Small intestine (tissue), 7 donors: ENCODE results near the gene GMDS. TPM values are rescaled to one million over a fixed set of nuclear protein-coding genes. Genes with fewer than 3 reads are reported as not detected.

Experiments used
- DNase-seq, 2 donors: peaks; one replicate each; pipeline versions ENCODE4 v3.0.0 to v3.0.0-alpha.2; 2013
- FAIRE-seq: peaks from 2 replicates; lab custom pipeline; 2012; peaks lifted over from hg19 to GRCh38; lab: Jason Lieb, UNC
- H3K27ac ChIP-seq, 3 donors: one replicate each; pipeline ENCODE4 v1.5.1; 2013; ENCODE audit warnings: low read length in 2 of 3, mild to moderate bottlenecking in 2 of 3, control low read depth in 1 of 3, inconsistent platforms in 1 of 3, low read depth in 1 of 3, moderate library complexity in 1 of 3
- H3K27me3 ChIP-seq, 3 donors: one replicate each; pipeline ENCODE4 v1.6.1; 2013; ENCODE audit warnings: low read length in 3 of 3, inconsistent platforms in 1 of 3; ENCODE audit not compliant: control insufficient read depth in 3 of 3, insufficient read depth in 3 of 3
- H3K36me3 ChIP-seq, 3 donors: one replicate each; pipeline ENCODE4 v1.6.1; 2013; ENCODE audit warnings: low read length in 3 of 3, inconsistent platforms in 1 of 3, low read depth in 1 of 3, mild to moderate bottlenecking in 1 of 3, moderate library complexity in 1 of 3; ENCODE audit not compliant: control insufficient read depth in 3 of 3, insufficient read depth in 2 of 3
- H3K4me1 ChIP-seq, 3 donors: one replicate each; pipeline ENCODE4 v1.6.1; 2013; ENCODE audit warnings: low read length in 2 of 3, inconsistent platforms in 1 of 3, low read depth in 1 of 3, mild to moderate bottlenecking in 1 of 3, moderate library complexity in 1 of 3; ENCODE audit not compliant: control insufficient read depth in 3 of 3, insufficient read depth in 2 of 3
- H3K4me3 ChIP-seq, 3 donors: one replicate each; pipeline ENCODE4 v1.5.1; 2013; ENCODE audit warnings: low read length in 3 of 3, control low read depth in 1 of 3, inconsistent platforms in 1 of 3, low read depth in 1 of 3, mild to moderate bottlenecking in 1 of 3, moderate library complexity in 1 of 3
- H3K9me3 ChIP-seq, 2 donors: one replicate each; pipeline ENCODE4 v1.6.1; 2013; ENCODE audit warnings: low read depth in 1 of 2, low read length in 1 of 2; ENCODE audit not compliant: control insufficient read depth in 2 of 2, insufficient read depth in 1 of 2
- WGBS, 3 donors: extraction: QIAGEN DNeasy Blood & Tissue Kit; methylation state at CpG; one replicate each; pipeline ENCODE4 v1.1.7; 2013; 5-methylcytosine and 5-hydroxymethylcytosine counted together
- polyA plus RNA-seq, 4 donors: library from polyadenylated mRNA; stranded (reverse) in 3 of 4; unstranded in 1 of 4; fragments of 200-250 nt in 3 of 4; fragments of 120-200 nt in 1 of 4; gene quantifications; one replicate each; pipeline versions ENCODE4 v1.2.1 to v1.2.3, GENCODE V29; 2013
- donor health status: healthy with polysubstance abuse.
- donor health status: control.
- donor health status: control.
- donor health status: Bipolar disorder and iron deficiency.
- donor health status: healthy.

The GMDS gene
- polyA plus RNA-seq, 4 donors = 64.5 to 243 (median 200) TPM

GRCh38 chr6:1600063-1600763, 645.2 kb downstream of the GMDS start:
- H3K27ac ChIP-seq = no peak overlapping the region
- 50 to 65% (median 55%) methylated on average over 3 of the region's 3 CpGs for WGBS, 3 donors
- H3K36me3 ChIP-seq = no peaks in the 10 kb centered on the region
- DNase-seq = no peak
- H3K9me3 ChIP-seq = no peaks in the 10 kb centered on the region
- no peak for FAIRE-seq
- no peak overlapping the region for H3K4me3 ChIP-seq
- H3K27me3 ChIP-seq = peaks cover 0 to 89% (median 29%) of the 10 kb centered on the region in 3 donors
- peaks cover 0 to 2% (median 0%) of the 10 kb centered on the region in 3 donors for H3K4me1 ChIP-seq

- Histone ChIP-seq H3K9me3 (no peaks in the 10 kb centered on the region), H3K4me1 (peaks cover 0 to 2% (median 0%) of the 10 kb centered on the region in 3 donors), H3K27me3 (peaks cover 0 to 89% (median 23%) of the 10 kb centered on the region in 3 donors), H3K4me3 (no peak overlapping the region), H3K36me3 (no peaks in the 10 kb centered on the region), H3K27ac (no peak overlapping the region)
- DNase-seq (no peak), FAIRE-seq (no peak)
- 85 to 96% (median 86%) methylated on average over 10 of the region's 10 CpGs for WGBS, 3 donors
Observed at GRCh38 chr6:1599469-1599868, 645.9 kb downstream of the GMDS start.

- Histone ChIP-seq H3K27me3 (peaks cover 0 to 90% (median 18%) of the 10 kb centered on the region in 3 donors), H3K36me3 (no peaks in the 10 kb centered on the region), H3K4me3 (no peak overlapping the region), H3K9me3 (no peaks in the 10 kb centered on the region), H3K27ac (no peak overlapping the region), H3K4me1 (no peaks in the 10 kb centered on the region)
- FAIRE-seq (no peak), DNase-seq (no peak)
- 84 to 92% (median 86%) methylated on average over 20 to 24 of the region's 24 CpGs for WGBS, 3 donors
Observed at GRCh38 chr6:1598886-1599285, 646.5 kb downstream of the GMDS start.

GRCh38 chr6:1598433-1598832, 647.0 kb downstream of the GMDS start:
- WGBS, 3 donors = 86 to 95% (median 87%) methylated on average over 10 of the region's 10 CpGs
- no peak overlapping the region for H3K4me3 ChIP-seq
- no peaks in the 10 kb centered on the region for H3K36me3 ChIP-seq
- H3K27me3 ChIP-seq = peaks cover 0 to 89% (median 15%) of the 10 kb centered on the region in 3 donors
- FAIRE-seq (no peak), DNase-seq (no peak)
- no peak overlapping the region for H3K27ac ChIP-seq
- no peaks in the 10 kb centered on the region for H3K9me3 ChIP-seq
- no peaks in the 10 kb centered on the region for H3K4me1 ChIP-seq

GRCh38 chr6:1597924-1598323, 647.5 kb downstream of the GMDS start:
- WGBS, 3 donors = 83 to 86% (median 83%) methylated on average over 5 of the region's 5 CpGs
- H3K27me3 ChIP-seq = peaks cover 0 to 89% (median 15%) of the 10 kb centered on the region in 3 donors
- H3K27ac ChIP-seq = no peak overlapping the region
- H3K4me1 ChIP-seq = no peaks in the 10 kb centered on the region
- DNase-seq = no peak
- H3K4me3 ChIP-seq = no peak overlapping the region
- FAIRE-seq = no peak
- no peaks in the 10 kb centered on the region for H3K36me3 ChIP-seq
- H3K9me3 ChIP-seq = no peaks in the 10 kb centered on the region

GRCh38 chr6:1597121-1597744, 648.2 kb downstream of the GMDS start:
- 42 to 52% (median 50%) methylated on average over 8 of the region's 8 CpGs for WGBS, 3 donors
- Histone ChIP-seq H3K27me3 (peaks cover 0 to 83% (median 15%) of the 10 kb centered on the region in 3 donors), H3K4me3 (no peak overlapping the region), H3K9me3 (no peaks in the 10 kb centered on the region), H3K27ac (no peak overlapping the region), H3K4me1 (no peaks in the 10 kb centered on the region), H3K36me3 (no peaks in the 10 kb centered on the region)
- FAIRE-seq (no peak), DNase-seq (no peak)

- DNase-seq = peak; percentile 55 to 73
- FAIRE-seq = no peak
- Histone ChIP-seq H3K4me3 (no peak overlapping the region), H3K36me3 (no peaks in the 10 kb centered on the region), H3K27me3 (peaks cover 0 to 73% (median 18%) of the 10 kb centered on the region in 3 donors), H3K9me3 (no peaks in the 10 kb centered on the region), H3K4me1 (no peaks in the 10 kb centered on the region), H3K27ac (no peak overlapping the region)
- whole genome bisulfite sequencing, 3 donors = 15 to 19% (median 17%) methylated on average over 25 of the region's 25 CpGs
Observed at GRCh38 chr6:1596088-1596852, 649.1 kb downstream of the GMDS start.
